Activated naive CD4-positive, alpha-beta T cell (primary cell): ENCODE results near the gene NADK.
"Not testable (repeated sequence)": the region's sequence is repeated elsewhere in the genome, so short reads cannot be mapped to it uniquely, and the experiment has no call there.

ENCODE experiments used
- DNase-seq, 4 experiments: peaks; one replicate each; lab custom pipeline; 2025; lab: John Stamatoyannopoulos, UW

NADK gene

GRCh38 chr1:1704284-1704957 lies 73.8 kb downstream of the NADK start:
- not testable (repeated sequence) for DNase-seq

GRCh38 chr1:1703796-1704195 lies 74.5 kb downstream of the NADK start:
- no peak for DNase-seq

GRCh38 chr1:1702506-1702905 lies 75.8 kb downstream of the NADK start:
- not testable (repeated sequence) for DNase-seq
